ENCODE results near the gene ITGA2B. TPM values are rescaled to one million over a fixed set of nuclear protein-coding genes. Genes with fewer than 3 reads are reported as not detected.
"Not testable (repeated sequence)": the region's sequence is repeated elsewhere in the genome, so short reads cannot be mapped to it uniquely, and the experiment has no call there.

ITGA2B gene
- total RNA-seq, 2 experiments from 2014 or later: 0.27 to 0.47 TPM

DNA sequence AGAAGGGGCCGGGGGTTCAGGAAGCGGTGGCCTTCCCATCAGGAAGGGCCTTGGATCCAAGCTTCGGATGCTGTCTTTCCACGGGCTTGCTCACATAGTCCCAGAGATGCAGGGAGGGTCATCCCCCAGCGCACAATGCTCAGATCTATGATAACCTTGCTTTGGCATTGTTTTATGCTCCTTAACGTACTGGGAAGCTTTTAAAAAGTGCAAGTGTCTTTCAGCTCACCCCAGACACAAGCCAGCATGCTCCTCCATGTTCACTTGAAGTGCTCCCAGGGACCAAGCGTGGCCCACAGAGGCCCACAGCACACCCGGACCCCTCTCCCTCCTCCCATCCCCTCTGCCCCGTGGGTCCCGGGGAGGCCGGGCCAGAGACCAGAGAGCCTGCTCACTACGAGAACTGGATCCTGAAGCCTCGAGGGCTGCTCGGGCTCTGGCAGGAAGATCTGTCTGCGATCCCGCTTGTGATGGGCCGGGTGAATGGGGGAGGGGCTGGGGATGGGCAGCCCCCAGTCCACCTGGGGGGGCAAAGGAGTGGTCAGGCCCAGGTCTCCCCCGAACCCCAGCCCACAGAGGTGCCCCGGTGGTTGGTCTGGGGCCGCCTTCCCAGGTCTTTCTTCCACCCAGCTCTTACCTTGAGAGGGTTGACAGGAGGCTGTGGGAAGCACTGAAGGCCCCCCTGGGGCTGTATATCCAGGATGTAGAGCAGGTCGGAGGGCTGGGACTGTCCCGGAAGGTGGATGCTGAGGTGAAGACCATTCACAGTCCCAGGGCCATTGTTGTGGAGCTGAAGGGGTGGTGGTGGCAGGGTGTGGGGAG, 14.0 kb downstream of the ITGA2B start:
- CTCF ChIA-PET: interaction anchor here (1.2 to 1.9 kb wide), 5 partner anchors 9 to 172 kb away, joined by 3 to 5 read pairs (median 4); partner anchors contain the start of gene FAM171A2
- H3K27me3 Mint-ChIP-seq: peaks cover 10% of the 10 kb centered on the region
- no peak overlapping the region for H3K4me3 Mint-ChIP-seq
- no peaks in the 10 kb centered on the region for H3K4me1 Mint-ChIP-seq
- H3K36me3 Mint-ChIP-seq (ENCODE audit: low read depth): no peaks in the 10 kb centered on the region
- no peaks in the 10 kb centered on the region for H3K9me3 Mint-ChIP-seq
- H3K27ac Mint-ChIP-seq: no peak overlapping the region
- POLR2A ChIA-PET: no interaction called here
- DNase-seq: no peak

- no peaks in the 10 kb centered on the region for H3K36me3 Mint-ChIP-seq (ENCODE audit: low read depth)
- ChIA-PET CTCF (interaction anchor here (0.5 to 1.9 kb wide), 2 partner anchors 11 to 383 kb away, joined by 3 to 5 read pairs; partner anchors contain the start of gene FAM171A2), POLR2A (no interaction called here)
- H3K27me3 Mint-ChIP-seq: peaks cover 13% of the 10 kb centered on the region
- no peaks in the 10 kb centered on the region for H3K9me3 Mint-ChIP-seq
- H3K27ac Mint-ChIP-seq: no peak overlapping the region
- peaks cover 4% of the 10 kb centered on the region for H3K4me1 Mint-ChIP-seq
- H3K4me3 Mint-ChIP-seq: no peak overlapping the region
- no peak for DNase-seq
Observed at GRCh38 chr17:44374306-44375195, 14.9 kb downstream of the ITGA2B start.

DNA sequence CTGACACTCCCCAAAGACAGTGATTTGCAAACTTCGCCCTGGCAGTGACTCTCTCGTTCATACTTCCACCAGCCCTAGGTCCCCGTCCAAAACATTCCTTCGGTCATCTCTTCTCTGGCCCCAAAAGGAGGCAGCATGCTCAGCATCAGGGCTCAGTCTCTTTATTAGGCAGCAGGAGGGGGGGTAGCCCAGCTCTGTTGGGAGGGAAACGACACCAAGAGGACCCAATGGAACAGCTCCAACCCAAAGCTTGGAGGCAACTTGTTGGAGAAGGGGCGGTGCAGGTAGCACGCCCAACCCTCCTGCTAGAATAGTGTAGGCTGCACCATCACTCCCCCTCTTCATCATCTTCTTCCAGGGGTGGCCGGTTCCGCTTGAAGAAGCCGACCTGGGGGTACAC, 17.4 kb downstream of the ITGA2B start:
- no peak for DNase-seq
- no peak overlapping the region for H3K27ac Mint-ChIP-seq
- no peak overlapping the region for H3K4me3 Mint-ChIP-seq
- peaks cover 16% of the 10 kb centered on the region for H3K27me3 Mint-ChIP-seq
- ChIA-PET POLR2A (no interaction called here), CTCF (no interaction called here)
- H3K4me1 Mint-ChIP-seq: peaks cover 7% of the 10 kb centered on the region
- H3K9me3 Mint-ChIP-seq: no peaks in the 10 kb centered on the region
- no peaks in the 10 kb centered on the region for H3K36me3 Mint-ChIP-seq (ENCODE audit: low read depth)

- H3K4me1 Mint-ChIP-seq, H3K9me3 Mint-ChIP-seq: not testable (repeated sequence)
- CTCF ChIA-PET: interaction anchor here (0.6 to 2.9 kb wide), 2 partner anchors 77 to 160 kb away, joined by 3 to 8 read pairs; no protein-coding TSS in a partner anchor
Observed at GRCh38 chr17:44369414-44370023, 19.9 kb downstream of the ITGA2B start.

DNA sequence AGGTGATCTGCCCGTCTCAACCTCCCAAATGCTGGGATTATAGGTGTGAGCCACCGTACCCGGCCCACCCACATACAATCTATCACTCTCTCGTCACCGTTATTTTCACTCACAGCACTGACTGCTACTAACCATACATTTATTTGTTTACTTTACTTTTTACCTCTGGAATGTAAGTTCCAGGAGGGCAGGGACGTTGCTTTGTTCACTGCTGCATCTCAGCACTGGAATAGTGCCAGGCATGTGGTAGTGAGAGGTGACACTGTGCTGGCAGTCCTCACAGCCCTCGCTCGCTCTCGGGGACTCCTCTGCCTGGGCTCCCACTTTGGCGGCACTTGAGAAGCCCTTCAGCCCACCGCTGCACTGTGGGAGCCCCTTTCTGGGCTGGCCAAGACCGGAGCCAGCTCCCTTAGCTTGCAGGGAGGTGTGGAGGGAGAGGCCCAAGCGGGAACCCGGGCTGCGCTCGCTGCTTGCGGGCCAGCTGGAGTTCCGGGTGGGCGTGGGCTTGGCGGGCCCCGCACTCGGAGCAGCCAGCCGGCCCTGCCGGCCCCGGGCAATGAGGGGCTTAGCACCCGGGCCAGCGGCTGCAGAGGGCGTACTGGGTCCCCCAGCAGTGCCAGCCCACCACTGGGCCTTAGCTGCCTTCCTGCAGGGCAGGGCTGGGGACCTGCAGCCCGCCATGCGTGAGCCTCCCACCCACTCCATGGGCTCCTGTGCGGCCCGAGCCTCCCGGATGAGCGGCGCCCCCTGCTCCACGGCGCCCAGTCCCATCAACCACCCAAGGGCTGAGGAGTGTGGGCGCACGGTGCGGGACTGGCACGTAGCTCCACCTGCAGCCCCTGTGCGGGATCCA, 20.8 kb downstream of the ITGA2B start:
- H3K4me3 Mint-ChIP-seq, POLR2A ChIA-PET: not testable (repeated sequence)

More at GRCh38 chr17:44369414-44370023, 19.9 kb downstream of the ITGA2B start:
- H3K36me3 Mint-ChIP-seq (ENCODE audit: low read depth); H3K4me3 Mint-ChIP-seq; H3K27ac Mint-ChIP-seq; DNase-seq; POLR2A ChIA-PET: not testable (repeated sequence)
- peaks cover 39% of the 10 kb centered on the region for H3K27me3 Mint-ChIP-seq

DNA sequence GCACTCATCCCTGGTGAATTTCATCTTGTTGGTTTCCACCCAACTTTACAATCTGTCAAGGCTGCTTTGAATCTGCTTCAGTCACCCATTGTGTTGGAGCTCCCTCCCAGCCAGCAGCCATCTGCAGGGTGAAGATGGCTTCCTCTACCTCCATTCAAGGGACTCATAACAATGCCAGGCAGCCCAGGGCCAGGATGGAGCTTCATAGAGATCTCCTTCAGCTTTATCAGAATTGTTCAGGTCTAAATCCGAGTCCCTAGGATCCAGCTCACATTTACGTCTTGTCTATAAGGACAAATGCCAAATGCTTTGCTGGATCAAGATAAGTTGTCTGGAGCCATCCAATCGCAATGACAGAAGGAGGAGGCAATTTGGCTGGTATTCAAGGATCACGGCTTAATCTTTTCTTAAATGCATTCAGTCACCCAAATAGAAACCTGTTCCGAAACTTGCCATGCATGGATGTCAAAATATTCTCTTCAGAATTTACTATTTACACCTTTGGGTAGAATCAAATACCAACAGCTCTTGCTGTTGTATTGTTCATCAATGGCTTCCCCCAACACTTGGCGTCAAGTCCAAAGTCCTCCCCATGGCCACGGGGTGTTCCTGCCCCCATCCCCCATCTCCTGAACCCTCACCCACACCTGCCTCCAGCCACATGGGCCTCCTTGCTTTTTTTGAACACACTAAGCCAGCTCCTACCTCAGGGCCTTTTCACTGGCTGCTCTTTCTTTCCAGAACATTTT, 22.0 kb downstream of the ITGA2B start:
- H3K27ac Mint-ChIP-seq: no peak overlapping the region
- no peak for DNase-seq
- H3K4me3 Mint-ChIP-seq: no peak overlapping the region
- H3K4me1 Mint-ChIP-seq: peaks cover 9% of the 10 kb centered on the region
- H3K9me3 Mint-ChIP-seq: no peaks in the 10 kb centered on the region
- CTCF ChIA-PET: interaction anchor here (0.6 to 1.8 kb wide), 8 partner anchors 9 to 177 kb away, joined by 3 to 6 read pairs (median 4); partner anchors contain the start of gene GRN
- peaks cover 38% of the 10 kb centered on the region for H3K27me3 Mint-ChIP-seq
- POLR2A ChIA-PET: no interaction called here
- H3K36me3 Mint-ChIP-seq (ENCODE audit: low read depth): no peaks in the 10 kb centered on the region

More for the DNA sequence above, 20.8 kb downstream of the ITGA2B start:
- not testable (repeated sequence) for H3K36me3 Mint-ChIP-seq (ENCODE audit: low read depth); H3K4me1 Mint-ChIP-seq; DNase-seq; H3K9me3 Mint-ChIP-seq; H3K27ac Mint-ChIP-seq
- CTCF ChIA-PET: interaction anchor here (1.0 to 2.9 kb wide), 2 partner anchors 11 to 159 kb away, joined by 4 to 8 read pairs; no protein-coding TSS in a partner anchor
- peaks cover 38% of the 10 kb centered on the region for H3K27me3 Mint-ChIP-seq

DNA sequence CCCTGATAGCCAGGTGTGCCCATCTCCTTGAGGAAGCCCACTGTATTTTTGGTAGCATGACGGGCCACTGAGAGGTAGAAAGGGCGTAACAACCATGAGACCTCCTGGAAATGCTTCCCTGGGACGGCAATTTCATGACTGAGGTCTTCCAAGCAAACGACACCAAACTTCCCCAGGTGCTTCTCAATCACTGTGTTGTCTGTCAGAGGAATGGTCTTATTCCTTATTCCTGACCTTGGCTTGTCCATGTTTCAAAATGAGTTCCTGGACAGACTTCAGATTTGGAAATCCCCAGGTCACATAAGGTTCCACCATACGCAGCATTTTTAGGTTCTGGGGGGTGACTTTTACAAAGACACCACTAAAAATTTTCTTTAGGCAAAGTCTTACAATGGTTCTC, 24.4 kb downstream of the ITGA2B start:
- H3K4me1 Mint-ChIP-seq; H3K27ac Mint-ChIP-seq; H3K4me3 Mint-ChIP-seq; DNase-seq; POLR2A ChIA-PET; H3K36me3 Mint-ChIP-seq (ENCODE audit: low read depth); H3K9me3 Mint-ChIP-seq: not testable (repeated sequence)
- peaks cover 43% of the 10 kb centered on the region for H3K27me3 Mint-ChIP-seq
- CTCF ChIA-PET: interaction anchor here (1.3 to 4.0 kb wide), 2 partner anchors 13 to 15 kb away, joined by 3 to 39 read pairs; no protein-coding TSS in a partner anchor

GRCh38 chr17:44363613-44364159, 25.8 kb downstream of the ITGA2B start, which contains the start of gene FAM171A2:
TSS of gene FAM171A2 (minus strand) at chr17:44363853. CDS start at chr17:44363714, 139 bp downstream.
- H3K27me3 Mint-ChIP-seq: peaks cover 40% of the 10 kb centered on the region

DNA sequence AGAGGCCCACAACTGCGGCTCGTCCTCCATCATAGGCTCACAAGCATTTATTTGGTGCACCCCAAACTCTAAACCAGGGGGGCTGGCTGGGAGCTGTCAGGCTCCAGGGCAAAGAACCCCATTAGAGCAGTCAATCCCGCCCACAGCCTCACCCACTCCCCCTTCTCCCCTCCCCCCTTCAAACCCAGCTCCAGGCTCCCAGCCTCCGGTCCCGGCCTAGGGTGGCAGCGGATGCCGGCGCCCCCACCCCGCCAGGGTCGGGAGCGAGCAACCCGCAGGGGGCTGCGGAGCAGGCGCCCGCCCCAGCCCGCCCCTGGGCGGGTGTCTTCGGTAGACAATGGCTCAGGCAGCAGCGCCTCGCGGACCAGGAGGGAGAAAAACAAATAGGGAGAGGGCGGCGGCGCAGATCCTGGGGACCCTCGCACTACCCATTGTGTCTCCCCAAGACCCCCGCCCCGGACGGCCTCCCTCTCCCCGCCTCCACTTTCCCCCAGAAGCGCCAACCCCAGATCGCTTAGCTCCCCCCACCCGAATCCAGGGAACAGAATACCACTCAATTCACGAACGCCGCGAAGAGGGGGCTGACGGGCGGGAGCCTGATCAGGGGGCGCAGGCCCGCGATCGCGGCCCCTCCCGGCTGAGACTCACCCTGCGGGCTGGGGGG, 26.4 kb downstream of the ITGA2B start:
- Mint-ChIP-seq H3K9me3 (no peaks in the 10 kb centered on the region), H3K4me3 (peak overlapping the region; percentile 62), H3K4me1 (peaks cover 1% of the 10 kb centered on the region), H3K27ac (no peak overlapping the region), H3K36me3 (ENCODE audit: low read depth) (no peaks in the 10 kb centered on the region), H3K27me3 (peaks cover 40% of the 10 kb centered on the region)
- ChIA-PET POLR2A (no interaction called here), CTCF (interaction anchor here (0.6 to 4.0 kb wide), 19 partner anchors 11 to 251 kb away, joined by 3 to 39 read pairs (median 3); partner anchors contain the start of gene HROB)
- DNase-seq: peak; percentile 15

More at GRCh38 chr17:44363613-44364159, 25.8 kb downstream of the ITGA2B start, which contains the start of gene FAM171A2:
- POLR2A ChIA-PET: no interaction called here
- Mint-ChIP-seq H3K27ac (no peak within 1 kb of the TSS), H3K4me3 (peak within 1 kb of the TSS; percentile 69), H3K9me3 (no peaks in the 10 kb centered on the region), H3K36me3 (ENCODE audit: low read depth) (no peaks in the 10 kb centered on the region), H3K4me1 (peaks cover 1% of the 10 kb centered on the region)
- CTCF ChIA-PET: interaction anchor here (0.6 to 4.0 kb wide), 17 partner anchors 12 to 251 kb away, joined by 3 to 39 read pairs (median 3); partner anchors contain the start of gene HROB
- DNase-seq: peak; percentile 62

DNA sequence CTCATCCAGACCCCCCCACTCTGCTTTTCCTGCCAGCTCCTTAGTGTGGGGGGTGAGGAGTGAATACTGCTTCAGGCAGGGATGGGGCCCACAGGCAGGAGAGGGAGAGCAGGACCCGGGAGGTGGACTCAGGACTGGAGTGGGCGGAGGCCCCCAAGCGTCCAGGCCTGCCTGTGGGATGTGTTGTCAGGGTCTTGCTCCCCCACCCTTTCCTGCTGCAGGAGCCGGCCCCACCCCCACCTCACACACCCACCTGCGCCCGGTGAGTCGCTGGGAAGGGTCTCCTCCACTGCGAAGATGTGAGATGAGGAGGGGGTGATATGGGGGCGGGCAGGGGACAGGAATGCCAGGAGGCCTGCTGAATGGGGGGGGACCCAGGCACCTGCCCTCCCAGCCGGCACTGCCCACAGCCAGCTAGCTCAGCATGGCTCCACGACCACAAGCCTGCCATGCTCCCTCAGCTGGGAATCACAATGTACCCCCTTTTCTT, 26.9 kb downstream of the ITGA2B start:
- ChIA-PET POLR2A (no interaction called here), CTCF (interaction anchor here (0.9 to 4.0 kb wide), 8 partner anchors 11 to 221 kb away, joined by 3 to 39 read pairs (median 4); partner anchors contain the start of gene HROB)
- Mint-ChIP-seq H3K27ac (no peak overlapping the region), H3K4me3 (no peak overlapping the region), H3K4me1 (peaks cover 1% of the 10 kb centered on the region), H3K9me3 (no peaks in the 10 kb centered on the region), H3K36me3 (ENCODE audit: low read depth) (no peaks in the 10 kb centered on the region), H3K27me3 (peaks cover 36% of the 10 kb centered on the region)
- no peak for DNase-seq
